NB4 (cell line): ENCODE data around the gene NIT2.

Experiments used
- DNase-seq: peaks from one replicate; pipeline ENCODE4 v3.0.0; 2010; ENCODE audit warnings: low read depth
- H3K4me3 ChIP-seq: one replicate; pipeline ENCODE4 v1.5.1; 2011; ENCODE audit warnings: mild to moderate bottlenecking, low read depth, low read length, moderate library complexity
- MYC ChIP-seq: IDR thresholded peaks from 2 replicates; pipeline ENCODE4 v1.6.1; 2011; ENCODE audit warnings: low read depth, low read length
- POLR2A ChIP-seq: IDR thresholded peaks from 2 replicates; pipeline ENCODE4 v1.6.1; 2011; ENCODE audit warnings: mild to moderate bottlenecking; ENCODE audit not compliant: insufficient read length; ENCODE audit errors: extremely low read depth
- TF ChIP-seq, protein P1 (sequence below): IDR thresholded peaks from one replicate; pipeline ENCODE4 v1.5.1; 2012; ENCODE audit warnings: low read depth, low read length
- TF ChIP-seq, protein P2 (sequence below): IDR thresholded peaks from 2 replicates; pipeline ENCODE4 v1.6.1; 2011; ENCODE audit warnings: low read depth, low read length

Gene NIT2

GRCh38 chr3:100404250-100404548 lies 69.6 kb downstream of the NIT2 start:
- no peak for TF ChIP-seq MYC
- no peak for TF ChIP-seq POLR2A
- TF ChIP-seq, protein P1, sequence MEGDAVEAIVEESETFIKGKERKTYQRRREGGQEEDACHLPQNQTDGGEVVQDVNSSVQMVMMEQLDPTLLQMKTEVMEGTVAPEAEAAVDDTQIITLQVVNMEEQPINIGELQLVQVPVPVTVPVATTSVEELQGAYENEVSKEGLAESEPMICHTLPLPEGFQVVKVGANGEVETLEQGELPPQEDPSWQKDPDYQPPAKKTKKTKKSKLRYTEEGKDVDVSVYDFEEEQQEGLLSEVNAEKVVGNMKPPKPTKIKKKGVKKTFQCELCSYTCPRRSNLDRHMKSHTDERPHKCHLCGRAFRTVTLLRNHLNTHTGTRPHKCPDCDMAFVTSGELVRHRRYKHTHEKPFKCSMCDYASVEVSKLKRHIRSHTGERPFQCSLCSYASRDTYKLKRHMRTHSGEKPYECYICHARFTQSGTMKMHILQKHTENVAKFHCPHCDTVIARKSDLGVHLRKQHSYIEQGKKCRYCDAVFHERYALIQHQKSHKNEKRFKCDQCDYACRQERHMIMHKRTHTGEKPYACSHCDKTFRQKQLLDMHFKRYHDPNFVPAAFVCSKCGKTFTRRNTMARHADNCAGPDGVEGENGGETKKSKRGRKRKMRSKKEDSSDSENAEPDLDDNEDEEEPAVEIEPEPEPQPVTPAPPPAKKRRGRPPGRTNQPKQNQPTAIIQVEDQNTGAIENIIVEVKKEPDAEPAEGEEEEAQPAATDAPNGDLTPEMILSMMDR = no peak
- TF ChIP-seq, protein P2, sequence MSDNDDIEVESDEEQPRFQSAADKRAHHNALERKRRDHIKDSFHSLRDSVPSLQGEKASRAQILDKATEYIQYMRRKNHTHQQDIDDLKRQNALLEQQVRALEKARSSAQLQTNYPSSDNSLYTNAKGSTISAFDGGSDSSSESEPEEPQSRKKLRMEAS = no peak
- peak overlapping the region; percentile 94 for H3K4me3 ChIP-seq
- DNase-seq = no peak

- no peak for DNase-seq
- TF ChIP-seq, protein P1 = no peak
- TF ChIP-seq MYC = no peak
- TF ChIP-seq, protein P2 = no peak
- no peak for TF ChIP-seq POLR2A
Observed at GRCh38 chr3:100407164-100407563, 72.6 kb downstream of the NIT2 start.

GRCh38 chr3:100407977-100408532 lies 73.5 kb downstream of the NIT2 start:
- H3K4me3 ChIP-seq = no peak overlapping the region
- DNase-seq = no peak
- TF ChIP-seq MYC (no peak), POLR2A (no peak)
- TF ChIP-seq, protein P1 = no peak
- TF ChIP-seq, protein P2 = no peak

More at GRCh38 chr3:100407164-100407563, 72.6 kb downstream of the NIT2 start:
- no peak overlapping the region for H3K4me3 ChIP-seq
